NCI-H146 (cell line): ENCODE measurements around the gene TTC21B.
"Not testable (repeated sequence)": the region's sequence is repeated elsewhere in the genome, so short reads cannot be mapped to it uniquely, and the experiment has no call there.

Experiments used
- DNase-seq: peaks from one replicate; lab custom pipeline; 2025; lab: John Stamatoyannopoulos, UW

Gene TTC21B

GRCh38 chr2:165953655-165954606 is at the start of gene TTC21B:
Gene TTC21B (minus strand): TSS chr2:165953776. CDS start chr2:165953705, 71 bp downstream.
- DNase-seq: peak; percentile 92

GRCh38 chr2:166000401-166000800 is 46.8 kb upstream of the TTC21B start:
- DNase-seq: no peak

GRCh38 chr2:165990846-165991245 is 37.3 kb upstream of the TTC21B start:
- no peak for DNase-seq

- DNase-seq: no peak
These were observed 36.3 kb upstream of the TTC21B start for GRCh38 chr2:165989851-165990250.

- DNase-seq: no peak
These were observed 31.5 kb upstream of the TTC21B start for GRCh38 chr2:165985120-165985519.

- DNase-seq: not testable (repeated sequence)
These were observed 18.6 kb upstream of the TTC21B start for GRCh38 chr2:165972161-165972560.

GRCh38 chr2:165970663-165971062 is 17.1 kb upstream of the TTC21B start:
- DNase-seq: no peak

GRCh38 chr2:165969227-165969626 is 15.7 kb upstream of the TTC21B start:
- no peak for DNase-seq

GRCh38 chr2:165967746-165968145 is 14.2 kb upstream of the TTC21B start:
- no peak for DNase-seq

- no peak for DNase-seq
These were observed 8.2 kb upstream of the TTC21B start for GRCh38 chr2:165961818-165962217.

GRCh38 chr2:165959371-165959770 is 5.8 kb upstream of the TTC21B start:
- DNase-seq: no peak

- DNase-seq: no peak
These were observed 4.9 kb upstream of the TTC21B start for GRCh38 chr2:165958313-165958960.

GRCh38 chr2:165957030-165957675 is 3.6 kb upstream of the TTC21B start:
- DNase-seq: no peak

GRCh38 chr2:165953306-165953654 is 296 bp downstream of the TTC21B start:
- no peak for DNase-seq

GRCh38 chr2:165952741-165953211 is 800 bp downstream of the TTC21B start:
- DNase-seq: peak; percentile 14

- no peak for DNase-seq
These were observed 1.5 kb downstream of the TTC21B start for GRCh38 chr2:165952085-165952484.

- DNase-seq: no peak
These were observed 3.1 kb downstream of the TTC21B start for GRCh38 chr2:165950438-165950837.

- no peak for DNase-seq
These were observed 11.7 kb downstream of the TTC21B start for GRCh38 chr2:165941827-165942226.

- DNase-seq: no peak
These were observed 15.3 kb downstream of the TTC21B start for GRCh38 chr2:165938237-165938636.

GRCh38 chr2:165933211-165933910 is 20.2 kb downstream of the TTC21B start:
- DNase-seq: no peak

GRCh38 chr2:165927774-165928173 is 25.8 kb downstream of the TTC21B start:
- no peak for DNase-seq

GRCh38 chr2:165927353-165927752 is 26.2 kb downstream of the TTC21B start:
- DNase-seq: no peak
